HuH-7.5 (cell line): Measurements from ENCODE around the gene ZNF318.

ENCODE experiments used
- DNase-seq: peaks from one replicate; pipeline ENCODE4 v3.0.0; 2011; ENCODE audit warnings: low spot score

The ZNF318 gene

GRCh38 chr6:43299338-43300293, 69.8 kb downstream of the ZNF318 start:
- no peak for DNase-seq

- DNase-seq, result no peak
Measured at GRCh38 chr6:43298565-43299337, 70.7 kb downstream of the ZNF318 start.

- no peak for DNase-seq
Measured at GRCh38 chr6:43297644-43298564, 71.5 kb downstream of the ZNF318 start, which contains the start of gene SLC22A7. SLC22A7 (plus strand) TSS chr6:43298260; CDS start chr6:43298359, 99 bp downstream.

GRCh38 chr6:43296780-43297497, 72.5 kb downstream of the ZNF318 start:
- DNase-seq, result no peak

DNA sequence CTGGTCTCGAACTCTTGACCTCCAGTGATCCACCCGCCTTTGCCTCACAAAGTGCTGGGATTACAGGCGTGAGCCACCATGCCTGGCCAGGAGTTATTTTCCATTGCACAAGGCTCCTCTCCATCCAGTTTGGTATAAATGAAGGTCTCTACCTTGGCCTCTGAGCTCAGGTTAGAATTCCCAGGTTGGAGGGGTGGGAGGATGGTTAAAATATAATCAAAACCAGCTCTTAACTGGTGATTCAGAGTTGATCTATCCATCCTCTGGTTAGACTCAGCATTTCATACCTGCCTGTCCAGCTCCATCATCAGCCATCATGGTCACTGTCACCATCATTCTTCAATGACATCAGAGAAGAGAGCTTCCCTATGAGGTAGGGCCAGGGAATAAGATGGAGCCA, 74.0 kb downstream of the ZNF318 start:
- no peak for DNase-seq

GRCh38 chr6:43294536-43294935, 74.9 kb downstream of the ZNF318 start:
- no peak for DNase-seq

- DNase-seq, result no peak
Measured at GRCh38 chr6:43293698-43294097, 75.7 kb downstream of the ZNF318 start.

- DNase-seq, result no peak
Measured at GRCh38 chr6:43292763-43293318, 76.6 kb downstream of the ZNF318 start.

DNA sequence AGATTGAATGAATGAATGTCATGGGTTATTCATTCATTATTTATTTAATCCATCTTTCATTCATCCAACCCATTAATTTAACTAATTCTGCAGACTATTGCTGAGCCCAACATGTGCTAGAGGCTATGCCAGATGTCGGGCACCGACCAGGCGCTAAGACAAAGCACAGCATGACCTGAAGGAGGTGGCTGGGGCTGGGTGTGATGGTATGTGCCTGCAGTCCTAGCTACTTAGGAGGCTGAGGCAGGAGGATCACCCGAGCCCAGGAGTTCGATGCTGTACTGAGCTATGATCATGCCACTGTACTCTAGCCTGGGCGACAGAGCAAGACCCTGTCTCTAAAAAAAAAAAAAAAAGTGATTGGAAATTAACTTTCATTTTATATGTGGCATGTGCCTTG, 77.1 kb downstream of the ZNF318 start:
- no peak for DNase-seq

DNA sequence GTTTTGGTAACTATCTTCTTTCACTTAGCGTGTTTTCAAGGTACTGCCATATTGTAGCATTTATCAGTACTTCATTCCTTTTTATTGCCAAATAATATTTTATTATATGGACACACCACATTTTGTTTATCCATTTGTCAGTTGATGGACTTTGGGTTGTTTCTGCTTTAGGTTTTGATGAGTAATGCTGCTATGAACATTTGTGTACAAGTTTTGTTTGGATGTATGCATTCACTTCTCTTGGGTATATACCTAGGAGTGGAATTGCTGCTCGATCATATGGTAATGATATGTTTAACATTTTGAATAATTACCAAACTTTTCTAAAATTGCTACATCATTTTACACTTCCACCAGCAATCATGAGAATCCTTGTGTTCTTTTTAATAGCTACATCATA, 77.7 kb downstream of the ZNF318 start:
- no peak for DNase-seq

DNA sequence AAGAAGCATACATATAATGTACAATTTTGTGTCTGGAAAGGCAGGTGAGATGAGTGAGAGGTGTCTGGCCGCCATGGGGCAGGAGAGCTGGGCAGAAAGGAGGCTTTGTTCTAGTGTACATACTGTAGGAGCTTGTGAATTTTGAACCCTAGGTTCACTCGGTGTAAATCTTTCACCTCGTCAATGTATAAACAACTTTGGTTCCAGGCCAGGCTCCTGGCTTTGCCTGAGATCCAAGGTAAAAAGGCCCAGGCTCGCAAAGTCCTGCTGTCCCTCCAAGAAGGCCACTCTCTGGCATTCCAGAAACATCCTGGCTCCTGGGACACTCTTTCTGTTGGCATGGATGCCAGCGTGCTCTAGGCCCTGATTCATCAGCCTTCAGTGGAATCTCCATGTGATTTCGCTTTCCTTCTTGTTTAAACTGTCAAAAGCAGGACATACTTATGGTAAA, 78.5 kb downstream of the ZNF318 start:
- DNase-seq, result no peak

GRCh38 chr6:43290339-43290904, 79.0 kb downstream of the ZNF318 start:
- DNase-seq, result no peak

- DNase-seq, result no peak
Measured at GRCh38 chr6:43287717-43288679, 81.4 kb downstream of the ZNF318 start.

DNA sequence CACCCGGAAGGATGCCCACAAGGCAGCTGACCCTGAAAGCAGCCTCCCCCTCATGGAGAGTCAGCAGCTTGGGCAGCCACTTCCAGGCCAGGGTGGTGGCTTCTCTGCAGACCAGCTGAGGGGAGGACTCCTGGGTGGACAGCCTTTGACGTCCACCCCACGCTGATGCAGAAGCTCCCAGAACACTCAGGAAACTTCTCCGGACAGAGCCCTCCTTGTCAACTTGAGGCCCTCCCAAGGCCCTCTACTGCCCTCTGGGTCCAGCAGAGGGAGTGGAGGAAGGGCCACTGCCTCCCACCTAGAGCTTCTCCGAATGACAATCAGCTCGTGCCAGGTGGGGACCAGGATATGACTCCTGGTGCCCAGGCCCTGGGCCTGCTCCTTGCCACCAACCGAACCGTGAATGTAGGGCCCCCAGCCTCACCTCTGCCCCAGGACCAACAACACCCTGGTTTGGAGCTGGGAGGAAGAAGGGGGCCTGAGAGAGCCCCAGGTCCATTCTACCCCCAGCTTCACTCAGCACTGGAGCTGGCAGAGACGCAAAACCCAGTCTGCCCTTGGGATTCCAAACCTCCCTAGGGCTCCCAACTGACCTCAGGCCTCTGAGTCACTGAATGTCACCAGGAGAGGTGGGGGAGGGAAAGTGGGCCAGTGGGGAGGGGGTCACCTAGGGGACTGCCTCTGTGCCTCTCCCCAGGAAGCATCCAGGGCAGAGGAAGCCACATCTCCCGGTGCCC, 82.3 kb downstream of the ZNF318 start:
- no peak for DNase-seq

DNA sequence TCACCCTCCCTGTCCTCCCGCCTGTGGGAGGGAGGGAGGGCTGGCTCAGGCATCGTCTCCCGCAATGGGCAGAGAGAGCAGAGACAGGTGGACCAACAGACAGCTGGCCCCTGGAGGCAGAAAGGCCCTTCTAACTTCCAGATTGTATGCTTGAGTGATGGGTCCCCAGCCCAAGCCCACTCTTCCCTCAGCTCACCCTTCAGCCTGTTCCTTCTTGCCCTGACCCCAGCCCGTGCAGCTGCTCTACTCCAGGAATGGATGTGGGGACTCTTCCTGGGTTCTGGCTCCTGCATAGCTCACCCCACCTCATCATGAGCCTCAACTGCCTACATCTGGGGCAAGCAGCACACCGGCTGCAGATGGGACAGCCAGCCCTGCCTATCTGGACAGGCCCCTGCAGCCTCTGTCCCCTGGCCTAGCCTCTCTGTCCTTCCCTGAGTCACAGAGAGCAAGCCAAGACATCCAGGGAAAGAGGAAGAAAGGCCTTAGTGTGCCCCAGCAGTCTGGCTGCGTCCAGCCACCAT, 82.9 kb downstream of the ZNF318 start:
- no peak for DNase-seq
